OCI-LY3 (cell line): ENCODE data around the gene FGGY.

Experiments used
- H2AFZ ChIP-seq: fragments of 200-600, 300-600 bp; shearing (Covaris generic); 2 replicates; pipeline ENCODE4 v1.6.0; 2014; ENCODE audit warnings: antibody characterized with exemption, low read depth, low read length
- H3K27ac ChIP-seq: fragments of 200-600, 300-600 bp; sonication (generic); 2 replicates; pipeline ENCODE4 v1.5.1; 2014; ENCODE audit warnings: mild to moderate bottlenecking, low read length, moderate library complexity, mixed read lengths
- H3K27me3 ChIP-seq: fragments of 200-600, 300-600 bp; sonication (generic); 2 replicates; pipeline ENCODE4 v1.6.1; 2014; ENCODE audit warnings: low read depth, low read length, mixed read lengths
- H3K36me3 ChIP-seq: fragments of 200-600, 300-600 bp; sonication (generic); replicated peaks from 2 replicates; pipeline ENCODE3; 2014; ENCODE audit warnings: low read depth, low read length, mixed read lengths
- H3K4me1 ChIP-seq: fragments of 300-600, 200-600 bp; sonication (generic); 2 replicates; pipeline ENCODE4 v1.6.1; 2014; ENCODE audit warnings: low read length, mixed read lengths
- H3K4me2 ChIP-seq: fragments of 200-600, 300-600 bp; sonication (generic); 2 replicates; pipeline ENCODE4 v1.6.1; 2014; ENCODE audit warnings: low read length, mixed read lengths
- H3K4me3 ChIP-seq: fragments of 300-600, 200-600 bp; sonication (generic); 2 replicates; pipeline ENCODE4 v1.5.1; 2014; ENCODE audit warnings: antibody characterized with exemption, mild to moderate bottlenecking, low read length, moderate library complexity
- H3K79me2 ChIP-seq: fragments of 300-600, 200-600 bp; shearing (Covaris generic); 2 replicates; pipeline ENCODE4 v1.6.1; 2014; ENCODE audit warnings: mild to moderate bottlenecking, low read length, mixed read lengths
- H3K9ac ChIP-seq: fragments of 300-600, 200-600 bp; shearing (Covaris generic); 2 replicates; pipeline ENCODE4 v1.6.0; 2014; ENCODE audit warnings: mild to moderate bottlenecking, low read length, moderate library complexity
- H3K9me3 ChIP-seq: fragments of 200-600, 300-600 bp; shearing (Covaris generic); 2 replicates; pipeline ENCODE4 v1.6.1; 2014; ENCODE audit warnings: low read length, mixed read lengths; ENCODE audit not compliant: insufficient read depth
- H4K20me1 ChIP-seq: fragments of 200-600, 300-600 bp; sonication (generic); 2 replicates; pipeline ENCODE4 v1.6.1; 2016; ENCODE audit warnings: low read length, mixed read lengths; ENCODE audit not compliant: insufficient read depth
- CTCF ChIP-seq: fragments of 200-600, 300-600 bp; sonication (generic); IDR thresholded peaks from 2 replicates; pipeline ENCODE4 v1.5.1; 2014; ENCODE audit warnings: antibody characterized with exemption, low read length, low read depth
- EZH2phosphoT487 ChIP-seq: fragments of 200-600 bp; shearing (Covaris generic); IDR thresholded peaks from 2 replicates; pipeline ENCODE4 v1.6.1; 2018; ENCODE audit warnings: antibody characterized with exemption, mixed run types, low read depth

The FGGY gene

DNA sequence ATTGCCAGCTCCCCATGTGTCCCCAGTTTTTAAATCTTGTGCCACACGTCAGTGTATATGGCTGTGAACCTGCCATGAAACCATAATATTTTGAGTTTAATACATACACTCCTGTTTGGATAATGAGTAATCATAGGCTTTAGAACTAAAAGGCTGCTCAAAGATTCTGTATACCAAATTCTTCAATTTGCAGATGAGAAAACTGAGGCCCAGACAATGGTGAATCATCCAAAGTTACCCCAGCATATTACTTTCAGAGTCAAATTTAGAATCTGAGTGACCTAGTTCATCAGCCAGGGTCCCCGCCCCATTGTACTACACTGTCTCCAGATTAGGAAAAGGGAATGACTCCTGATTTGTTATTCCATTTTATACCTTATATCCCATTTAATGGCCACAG lies 224.6 kb downstream of the FGGY start:
- Histone ChIP-seq H4K20me1 (no peaks in the 10 kb centered on the region), H3K4me3 (no peak overlapping the region), H3K9me3 (no peaks in the 10 kb centered on the region), H2AFZ (no peak overlapping the region), H3K9ac (no peak overlapping the region), H3K79me2 (no peaks in the 10 kb centered on the region), H3K27me3 (no peaks in the 10 kb centered on the region), H3K4me2 (no peak overlapping the region), H3K27ac (no peak overlapping the region), H3K36me3 (no peaks in the 10 kb centered on the region), H3K4me1 (no peaks in the 10 kb centered on the region)
- TF ChIP-seq CTCF (no peak), EZH2phosphoT487 (no peak)

DNA sequence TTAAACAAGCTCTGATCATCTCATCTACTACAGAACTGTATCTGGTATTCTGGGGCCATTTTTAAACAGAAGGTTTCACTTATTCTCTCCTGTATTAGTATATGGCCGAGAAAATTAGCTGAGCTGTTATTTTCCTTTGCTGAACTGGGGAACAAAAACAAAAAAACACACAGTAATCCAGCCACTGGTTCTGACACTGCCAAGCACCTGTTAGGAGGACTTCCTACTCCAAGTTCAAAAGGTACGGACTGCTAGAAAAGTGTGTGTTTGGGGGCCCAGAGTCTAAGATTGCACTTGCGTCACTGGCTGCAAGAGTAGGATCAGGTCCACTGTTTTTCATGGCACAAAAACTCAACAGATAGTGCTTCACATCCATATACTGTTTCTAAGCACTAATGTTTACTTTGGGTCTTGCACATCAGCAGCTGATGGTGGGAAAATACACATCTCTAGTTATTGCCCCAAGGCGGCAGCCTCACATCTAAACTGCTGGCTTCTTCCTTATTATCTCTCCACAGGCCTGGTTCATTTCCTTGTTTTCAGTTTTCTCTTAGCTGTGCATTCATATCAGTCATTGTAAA lies 226.1 kb downstream of the FGGY start:
- no peak overlapping the region for H3K9ac ChIP-seq
- H3K4me1 ChIP-seq = no peaks in the 10 kb centered on the region
- no peaks in the 10 kb centered on the region for H3K9me3 ChIP-seq
- H3K4me3 ChIP-seq = no peak overlapping the region
- H4K20me1 ChIP-seq = no peaks in the 10 kb centered on the region
- no peak overlapping the region for H3K4me2 ChIP-seq
- TF ChIP-seq CTCF (no peak), EZH2phosphoT487 (no peak)
- H3K27me3 ChIP-seq = no peaks in the 10 kb centered on the region
- H3K79me2 ChIP-seq = no peaks in the 10 kb centered on the region
- H3K27ac ChIP-seq = no peak overlapping the region
- no peaks in the 10 kb centered on the region for H3K36me3 ChIP-seq
- no peak overlapping the region for H2AFZ ChIP-seq

GRCh38 chr1:59523745-59524450 lies 227.0 kb downstream of the FGGY start:
- no peak overlapping the region for H3K4me2 ChIP-seq
- no peaks in the 10 kb centered on the region for H3K9me3 ChIP-seq
- H3K4me1 ChIP-seq = no peaks in the 10 kb centered on the region
- no peaks in the 10 kb centered on the region for H3K36me3 ChIP-seq
- H3K27ac ChIP-seq = no peak overlapping the region
- H3K4me3 ChIP-seq = no peak overlapping the region
- H3K79me2 ChIP-seq = no peaks in the 10 kb centered on the region
- H2AFZ ChIP-seq = no peak overlapping the region
- H4K20me1 ChIP-seq = no peaks in the 10 kb centered on the region
- H3K27me3 ChIP-seq = no peaks in the 10 kb centered on the region
- no peak overlapping the region for H3K9ac ChIP-seq
- TF ChIP-seq EZH2phosphoT487 (no peak), CTCF (no peak)

DNA sequence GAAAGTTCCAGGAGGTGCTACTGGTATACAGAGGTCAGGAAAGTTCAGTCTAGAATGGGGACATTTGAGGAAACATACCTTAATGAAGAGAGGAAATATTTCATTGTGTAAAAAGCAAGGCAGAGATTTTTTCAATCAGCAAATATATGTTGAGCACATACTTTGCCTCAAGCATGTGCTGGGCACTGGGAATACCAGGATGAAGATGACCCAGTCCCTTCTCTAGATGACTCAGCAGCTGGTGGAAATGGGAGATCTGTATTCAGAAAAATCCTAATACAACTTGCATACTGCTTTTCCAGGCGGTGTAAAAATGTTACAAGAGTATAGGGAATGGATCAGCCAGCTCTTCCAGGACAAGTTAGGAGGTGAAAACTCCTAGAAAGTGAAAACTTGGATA lies 229.3 kb downstream of the FGGY start:
- H2AFZ ChIP-seq = no peak overlapping the region
- H3K9ac ChIP-seq = no peak overlapping the region
- no peaks in the 10 kb centered on the region for H3K9me3 ChIP-seq
- no peaks in the 10 kb centered on the region for H3K4me1 ChIP-seq
- H3K4me2 ChIP-seq = no peak overlapping the region
- H4K20me1 ChIP-seq = no peaks in the 10 kb centered on the region
- no peak overlapping the region for H3K27ac ChIP-seq
- no peak for TF ChIP-seq EZH2phosphoT487
- no peak for TF ChIP-seq CTCF
- no peaks in the 10 kb centered on the region for H3K27me3 ChIP-seq
- H3K36me3 ChIP-seq = no peaks in the 10 kb centered on the region
- no peak overlapping the region for H3K4me3 ChIP-seq
- no peaks in the 10 kb centered on the region for H3K79me2 ChIP-seq
